LNCaP clone FGC (cell line): ENCODE measurements around the gene BTBD9.

ENCODE experiments used
- DNase-seq: peaks from one replicate; pipeline ENCODE4 v3.0.0-alpha.2; 2011; ENCODE audit warnings: low read depth
- H3K4me3 ChIP-seq: 2 replicates; pipeline ENCODE4 v1.5.1; 2011; ENCODE audit warnings: mild to moderate bottlenecking, low read depth, low read length, control low read depth
- TF ChIP-seq, protein P1 (sequence below): IDR thresholded peaks from 2 replicates; pipeline ENCODE4 v1.5.1; 2012; ENCODE audit warnings: mild to moderate bottlenecking; ENCODE audit not compliant: control insufficient read depth, insufficient read depth; ENCODE audit errors: extremely low read depth

Gene BTBD9

DNA sequence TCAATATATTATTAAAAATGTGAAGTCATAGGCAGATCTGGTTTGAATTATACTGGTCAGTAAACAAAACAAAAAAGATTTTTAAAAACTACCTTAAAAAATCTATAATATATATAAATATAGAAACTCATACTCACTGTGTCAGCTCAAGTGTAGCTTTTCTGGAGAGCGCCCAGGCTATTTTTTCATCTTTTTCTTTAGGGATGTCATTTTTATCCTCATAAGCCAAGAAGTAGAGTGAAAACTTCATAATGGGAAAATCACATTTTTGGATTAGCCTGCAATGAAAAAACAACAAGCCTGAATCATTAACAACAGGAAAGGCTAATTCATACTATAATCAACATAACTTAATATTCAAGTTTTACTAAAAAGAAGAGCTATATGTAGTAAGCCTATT, 44.5 kb upstream of the BTBD9 start:
- no peak for DNase-seq
- TF ChIP-seq, protein P1, sequence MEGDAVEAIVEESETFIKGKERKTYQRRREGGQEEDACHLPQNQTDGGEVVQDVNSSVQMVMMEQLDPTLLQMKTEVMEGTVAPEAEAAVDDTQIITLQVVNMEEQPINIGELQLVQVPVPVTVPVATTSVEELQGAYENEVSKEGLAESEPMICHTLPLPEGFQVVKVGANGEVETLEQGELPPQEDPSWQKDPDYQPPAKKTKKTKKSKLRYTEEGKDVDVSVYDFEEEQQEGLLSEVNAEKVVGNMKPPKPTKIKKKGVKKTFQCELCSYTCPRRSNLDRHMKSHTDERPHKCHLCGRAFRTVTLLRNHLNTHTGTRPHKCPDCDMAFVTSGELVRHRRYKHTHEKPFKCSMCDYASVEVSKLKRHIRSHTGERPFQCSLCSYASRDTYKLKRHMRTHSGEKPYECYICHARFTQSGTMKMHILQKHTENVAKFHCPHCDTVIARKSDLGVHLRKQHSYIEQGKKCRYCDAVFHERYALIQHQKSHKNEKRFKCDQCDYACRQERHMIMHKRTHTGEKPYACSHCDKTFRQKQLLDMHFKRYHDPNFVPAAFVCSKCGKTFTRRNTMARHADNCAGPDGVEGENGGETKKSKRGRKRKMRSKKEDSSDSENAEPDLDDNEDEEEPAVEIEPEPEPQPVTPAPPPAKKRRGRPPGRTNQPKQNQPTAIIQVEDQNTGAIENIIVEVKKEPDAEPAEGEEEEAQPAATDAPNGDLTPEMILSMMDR, result no peak
- H3K4me3 ChIP-seq, result no peak overlapping the region

DNA sequence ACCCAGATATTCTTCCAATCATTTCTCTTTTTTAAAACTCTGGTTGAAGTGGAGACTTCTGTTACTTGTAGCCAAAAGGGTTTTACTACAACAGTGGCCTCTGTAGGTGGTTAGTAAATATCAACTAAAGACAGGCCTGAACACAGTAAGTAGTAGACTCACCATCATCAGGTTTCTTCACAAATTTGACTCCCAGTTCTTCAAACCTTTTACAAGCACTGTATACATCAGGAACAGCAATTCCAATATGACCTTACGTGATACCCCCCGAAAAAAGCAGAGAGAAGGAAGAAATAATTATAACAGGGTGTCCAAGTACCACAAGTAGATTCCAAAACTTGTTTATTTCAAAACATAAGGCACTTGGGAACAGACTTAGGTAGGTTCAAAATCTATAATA, 42.1 kb upstream of the BTBD9 start:
- TF ChIP-seq, protein P1, result no peak
- DNase-seq, result no peak
- H3K4me3 ChIP-seq, result no peak overlapping the region

DNA sequence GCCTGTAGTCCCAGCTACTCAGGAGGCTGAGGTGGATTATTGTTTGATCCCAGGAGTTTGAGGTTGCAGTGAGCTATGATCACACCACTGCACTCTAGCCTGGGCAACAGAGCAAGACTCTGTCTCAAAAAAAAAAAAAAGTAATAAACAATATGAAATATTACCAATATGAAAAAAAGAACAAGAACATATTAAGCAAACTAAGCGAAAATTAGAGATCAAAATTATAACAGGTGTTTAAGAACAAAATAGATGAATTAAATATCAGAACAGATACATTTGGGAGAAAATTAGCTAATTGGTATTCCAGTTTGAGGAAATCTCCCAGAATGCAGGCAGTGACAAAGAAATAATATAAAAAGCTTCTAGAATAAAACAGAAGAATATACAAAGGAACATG, 39.9 kb upstream of the BTBD9 start:
- H3K4me3 ChIP-seq, result no peak overlapping the region
- DNase-seq, result no peak
- TF ChIP-seq, protein P1, result no peak

DNA sequence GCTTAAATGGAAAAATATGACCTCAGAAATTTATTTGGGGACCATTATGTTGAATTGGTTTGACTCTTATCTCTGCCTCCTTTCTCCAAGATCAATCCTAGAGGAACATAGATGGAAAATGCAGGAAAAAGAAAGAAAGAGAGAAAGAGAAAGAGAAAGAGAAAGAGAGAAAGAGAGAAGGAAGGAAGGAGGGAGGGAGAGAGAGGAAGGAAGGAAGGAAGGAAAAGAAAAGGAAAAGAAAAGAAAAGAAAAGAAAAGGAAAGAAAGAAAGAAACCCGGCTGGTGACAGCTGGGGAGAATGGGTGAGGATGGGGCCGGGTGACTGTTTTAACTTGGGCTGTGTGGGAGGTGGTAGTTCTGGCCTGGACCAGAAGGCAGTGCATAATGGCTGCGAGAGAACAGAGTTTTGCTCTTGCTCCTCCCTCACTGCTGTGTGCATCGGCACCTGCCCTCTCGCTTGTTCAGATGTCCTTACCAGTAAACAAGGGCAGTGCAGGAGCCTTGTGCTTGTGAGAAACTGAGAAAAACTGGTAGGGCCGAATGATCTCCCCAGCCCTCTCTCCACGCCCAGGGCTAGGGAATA, 38.5 kb upstream of the BTBD9 start:
- no peak for DNase-seq
- TF ChIP-seq, protein P1, result no peak

DNA sequence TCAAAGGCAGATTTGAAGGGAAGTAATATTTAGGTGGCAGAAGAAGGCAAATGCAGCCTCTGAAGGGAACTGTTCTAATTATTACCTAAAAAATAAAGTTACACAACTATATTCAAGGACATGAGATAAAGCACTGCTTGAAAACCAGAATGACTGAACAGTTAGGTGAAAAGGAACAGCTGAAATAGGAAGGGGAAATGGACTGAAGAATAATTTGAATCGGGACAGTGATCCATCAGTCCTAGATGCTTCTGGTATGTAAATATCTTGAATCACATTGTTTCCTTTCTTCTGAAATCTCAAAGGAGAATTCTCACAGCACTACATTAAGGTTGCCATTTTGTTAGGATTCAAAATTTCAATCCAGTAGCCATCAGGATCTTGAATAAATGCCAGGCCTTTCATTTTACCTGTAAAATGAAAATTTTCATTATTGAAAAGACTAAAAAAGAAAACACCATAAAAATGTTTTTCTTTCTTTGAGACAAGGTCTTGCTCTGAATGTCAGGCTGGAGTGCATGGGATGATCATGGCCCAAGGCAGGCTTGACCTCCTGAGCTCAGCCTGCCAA, 37.3 kb upstream of the BTBD9 start:
- H3K4me3 ChIP-seq, result no peak overlapping the region
- DNase-seq, result no peak
- TF ChIP-seq, protein P1, result no peak

More for the DNA sequence above, 38.5 kb upstream of the BTBD9 start:
- no peak overlapping the region for H3K4me3 ChIP-seq

DNA sequence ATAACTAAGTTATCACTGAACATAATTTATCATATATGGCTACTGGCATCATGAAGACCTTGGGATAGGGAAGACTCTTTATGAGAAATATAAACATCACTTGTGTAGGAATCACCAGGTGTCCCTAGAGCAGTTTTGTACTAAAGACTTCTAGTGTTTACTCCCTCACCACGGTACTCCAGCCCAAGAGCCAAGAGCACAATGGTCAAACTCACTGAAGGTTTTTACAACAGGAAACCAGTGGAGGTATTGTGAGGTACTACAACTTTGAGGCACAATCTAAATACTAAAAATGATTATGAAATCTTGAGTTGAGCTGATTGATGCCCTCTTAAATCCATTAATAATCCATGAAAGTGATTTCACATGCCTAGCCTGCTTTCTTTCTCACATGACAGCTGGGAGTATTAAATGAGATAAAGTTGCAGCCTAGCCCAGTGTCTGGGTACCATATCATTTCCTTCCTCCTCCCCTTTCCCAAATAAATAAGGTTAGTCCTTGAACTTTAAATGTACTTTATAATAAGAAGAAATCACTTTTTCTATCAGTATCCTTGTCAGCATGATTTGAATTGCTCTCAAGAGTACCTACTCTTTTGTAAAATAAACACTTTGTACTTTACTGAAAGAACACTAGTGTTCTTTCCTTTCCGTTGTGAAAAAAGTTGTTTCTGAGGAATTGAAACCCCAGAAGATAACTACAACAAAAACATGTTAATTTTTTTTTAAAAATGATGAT, 36.7 kb upstream of the BTBD9 start:
- DNase-seq, result no peak
- no peak overlapping the region for H3K4me3 ChIP-seq
- TF ChIP-seq, protein P1, result no peak
